ENCODE measurements around the gene ELAVL2. TPM values are rescaled to one million over a fixed set of nuclear protein-coding genes. Genes with fewer than 3 reads are reported as not detected.
"Not testable (repeated sequence)": the region's sequence is repeated elsewhere in the genome, so short reads cannot be mapped to it uniquely, and the experiment has no call there.

Gene ELAVL2
- total RNA-seq, 1 donor = not detected

DNA sequence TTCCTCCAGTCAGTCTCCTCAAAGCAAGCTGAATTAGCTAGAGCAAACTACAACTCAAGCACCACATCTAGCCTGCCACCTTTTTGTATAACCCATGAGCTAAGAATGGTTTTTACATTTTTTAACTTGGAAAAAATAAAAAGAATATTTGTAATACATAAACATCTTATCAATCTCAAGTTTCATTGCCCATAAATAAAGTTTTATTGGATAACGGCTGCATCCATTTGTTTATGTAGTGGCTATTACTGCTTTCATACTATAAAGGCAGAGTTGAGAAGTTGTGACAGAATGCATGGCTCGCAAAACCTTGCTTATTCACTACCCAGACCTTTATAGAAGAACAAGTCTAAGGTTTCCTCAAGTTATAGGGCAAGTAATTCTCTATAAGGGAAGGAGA, 95.7 kb downstream of the ELAVL2 start:
- TF ChIP-seq, protein P1, sequence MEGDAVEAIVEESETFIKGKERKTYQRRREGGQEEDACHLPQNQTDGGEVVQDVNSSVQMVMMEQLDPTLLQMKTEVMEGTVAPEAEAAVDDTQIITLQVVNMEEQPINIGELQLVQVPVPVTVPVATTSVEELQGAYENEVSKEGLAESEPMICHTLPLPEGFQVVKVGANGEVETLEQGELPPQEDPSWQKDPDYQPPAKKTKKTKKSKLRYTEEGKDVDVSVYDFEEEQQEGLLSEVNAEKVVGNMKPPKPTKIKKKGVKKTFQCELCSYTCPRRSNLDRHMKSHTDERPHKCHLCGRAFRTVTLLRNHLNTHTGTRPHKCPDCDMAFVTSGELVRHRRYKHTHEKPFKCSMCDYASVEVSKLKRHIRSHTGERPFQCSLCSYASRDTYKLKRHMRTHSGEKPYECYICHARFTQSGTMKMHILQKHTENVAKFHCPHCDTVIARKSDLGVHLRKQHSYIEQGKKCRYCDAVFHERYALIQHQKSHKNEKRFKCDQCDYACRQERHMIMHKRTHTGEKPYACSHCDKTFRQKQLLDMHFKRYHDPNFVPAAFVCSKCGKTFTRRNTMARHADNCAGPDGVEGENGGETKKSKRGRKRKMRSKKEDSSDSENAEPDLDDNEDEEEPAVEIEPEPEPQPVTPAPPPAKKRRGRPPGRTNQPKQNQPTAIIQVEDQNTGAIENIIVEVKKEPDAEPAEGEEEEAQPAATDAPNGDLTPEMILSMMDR (IDR thresholded peaks at IDR 0.05; ENCODE audit: insufficient read depth, low read depth, low read length) = no peak
- DNase-seq (ENCODE audit: low read depth) = no peak
- no peak overlapping the region for H3K4me3 ChIP-seq (ENCODE audit: low read depth, low read length)

DNA sequence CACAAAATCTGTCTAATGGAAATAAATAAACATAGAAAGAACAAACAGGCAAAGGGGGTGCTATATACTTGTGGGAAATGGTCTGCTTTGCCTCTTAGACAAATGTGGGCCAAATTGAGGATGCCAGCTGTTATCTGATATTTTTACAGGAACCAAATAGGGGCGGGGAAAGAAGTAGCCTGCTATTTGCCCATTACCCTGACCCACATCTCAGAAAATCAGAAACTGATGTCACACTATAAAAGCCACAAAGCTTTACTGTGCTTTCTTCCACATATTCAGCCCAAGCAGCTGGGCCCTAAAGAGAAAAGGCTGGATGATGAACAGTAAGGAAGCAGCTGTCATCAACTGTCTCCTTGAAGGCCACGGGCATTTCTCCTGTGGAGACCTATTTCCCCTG, 97.3 kb downstream of the ELAVL2 start:
- TF ChIP-seq, protein P1 (IDR thresholded peaks at IDR 0.05; ENCODE audit: insufficient read depth, low read depth, low read length) = no peak
- no peak for DNase-seq (ENCODE audit: low read depth)
- H3K4me3 ChIP-seq (ENCODE audit: low read depth, low read length) = no peak overlapping the region

DNA sequence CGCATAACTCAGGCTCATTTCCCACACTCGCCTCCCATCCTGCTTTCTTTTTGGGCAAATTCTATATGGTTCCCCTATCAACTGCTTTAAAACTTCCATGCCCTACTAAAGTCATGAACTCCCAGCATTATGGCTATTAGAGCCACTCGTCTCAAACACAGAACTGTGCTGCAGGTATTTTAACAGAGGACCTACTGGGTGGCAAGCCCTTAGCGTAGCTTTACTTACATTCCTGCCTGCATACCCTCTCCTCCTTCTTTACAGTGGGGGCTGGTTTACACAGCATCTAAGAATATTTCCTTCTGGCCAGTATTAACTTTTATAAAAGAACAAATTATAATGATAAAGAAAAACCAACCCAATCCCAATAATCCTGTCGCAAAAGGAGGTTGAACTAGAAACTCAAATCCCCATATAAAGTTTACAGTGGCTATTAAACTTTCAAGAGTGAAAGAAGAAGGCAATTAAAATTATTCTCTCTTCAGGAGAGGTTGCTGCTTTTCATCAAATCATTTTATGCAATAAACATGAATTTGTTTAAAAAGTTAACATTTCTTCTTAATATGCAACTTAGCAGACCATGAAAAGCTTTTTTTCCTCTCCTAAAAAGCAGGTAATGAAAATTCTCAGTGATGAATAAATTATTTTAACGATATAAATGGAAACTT, 100.6 kb downstream of the ELAVL2 start:
- no peak for DNase-seq (ENCODE audit: low read depth)
- TF ChIP-seq, protein P1 (IDR thresholded peaks at IDR 0.05; ENCODE audit: insufficient read depth, low read depth, low read length) = no peak
- no peak overlapping the region for H3K4me3 ChIP-seq (ENCODE audit: low read depth, low read length)

DNA sequence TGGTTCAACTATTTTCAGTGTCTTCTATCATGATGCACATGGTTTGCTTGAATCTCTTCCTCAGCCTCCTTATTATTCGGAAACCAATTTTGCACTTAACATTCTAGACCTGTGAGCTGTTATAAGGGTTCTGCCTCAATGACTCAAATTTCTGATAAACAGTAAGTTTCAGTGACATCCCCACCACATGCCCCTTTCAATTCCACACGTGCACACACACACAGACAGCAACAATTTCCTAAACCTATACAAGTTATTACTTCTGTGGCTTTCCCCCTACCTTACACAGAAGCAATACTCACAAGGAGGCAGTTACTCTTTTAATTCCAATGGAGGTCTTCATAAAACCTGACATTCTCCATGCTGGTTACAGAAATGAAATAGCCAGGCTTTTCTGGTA, 102.4 kb downstream of the ELAVL2 start:
- TF ChIP-seq, protein P1 (IDR thresholded peaks at IDR 0.05; ENCODE audit: insufficient read depth, low read depth, low read length) = no peak
- no peak overlapping the region for H3K4me3 ChIP-seq (ENCODE audit: low read depth, low read length)
- DNase-seq (ENCODE audit: low read depth) = no peak

DNA sequence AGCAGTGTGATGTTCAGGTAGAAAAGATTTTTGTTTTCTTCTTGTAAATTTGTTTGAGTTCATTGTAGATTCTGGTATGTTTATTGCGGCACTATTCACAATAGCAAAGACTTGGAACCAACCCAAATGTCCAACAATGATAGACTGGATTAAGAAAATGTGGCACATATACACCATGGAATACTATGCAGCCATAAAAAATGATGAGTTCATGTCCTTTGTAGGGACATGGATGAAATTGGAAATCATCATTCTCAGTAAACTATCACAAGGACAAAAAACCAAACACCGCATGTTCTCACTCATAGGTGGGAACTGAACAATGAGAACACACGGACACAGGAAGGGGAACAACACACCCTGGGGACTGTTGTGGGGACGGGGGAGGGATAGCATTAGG, 103.0 kb downstream of the ELAVL2 start:
- not testable (repeated sequence) for H3K4me3 ChIP-seq (ENCODE audit: low read depth, low read length); DNase-seq (ENCODE audit: low read depth)

DNA sequence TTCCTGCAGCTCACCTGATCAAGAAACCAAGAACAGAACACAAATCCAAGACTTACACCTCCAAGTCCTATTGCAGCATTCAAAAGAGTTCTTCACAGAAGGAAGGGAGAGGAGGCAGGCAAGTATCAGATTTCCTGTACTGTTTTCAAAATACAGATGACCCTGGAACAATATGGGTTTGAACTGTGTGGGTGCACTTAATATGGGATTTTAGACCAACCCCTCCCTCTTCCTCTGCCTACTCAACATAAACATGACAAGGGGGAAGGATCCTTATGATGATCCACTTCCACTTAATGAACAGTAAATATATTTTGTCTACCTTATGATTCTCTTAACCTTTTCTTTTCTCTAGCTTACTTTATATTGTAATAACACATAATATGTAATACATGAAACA, 104.6 kb downstream of the ELAVL2 start:
- no peak overlapping the region for H3K4me3 ChIP-seq (ENCODE audit: low read depth, low read length)
- TF ChIP-seq, protein P1 (IDR thresholded peaks at IDR 0.05; ENCODE audit: insufficient read depth, low read depth, low read length) = no peak
- no peak for DNase-seq (ENCODE audit: low read depth)

DNA sequence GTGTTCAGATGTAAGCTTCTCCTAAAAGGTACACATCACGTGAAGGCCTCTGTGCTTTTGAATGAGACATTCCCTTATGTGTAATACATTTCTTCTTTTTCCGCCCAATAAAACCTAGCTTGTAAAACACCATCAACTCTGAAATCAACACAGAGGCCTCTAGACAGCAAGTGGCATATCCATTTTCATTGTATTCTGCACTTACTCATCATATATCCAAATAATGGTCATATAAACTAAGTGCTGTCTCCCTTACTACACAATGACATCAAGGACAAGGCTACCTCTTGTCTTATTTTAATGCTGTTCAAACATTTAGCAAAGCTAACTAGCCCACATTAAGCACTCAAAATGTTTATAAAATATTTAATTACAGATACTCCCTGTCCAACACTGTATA, 108.5 kb downstream of the ELAVL2 start:
- no peak overlapping the region for H3K4me3 ChIP-seq (ENCODE audit: low read depth, low read length)
- TF ChIP-seq, protein P1 (IDR thresholded peaks at IDR 0.05; ENCODE audit: insufficient read depth, low read depth, low read length) = no peak
- DNase-seq (ENCODE audit: low read depth) = no peak
